ENCODE data around the gene PIP4P1.
"Not testable (repeated sequence)": the region's sequence is repeated elsewhere in the genome, so short reads cannot be mapped to it uniquely, and the experiment has no call there.

PIP4P1 gene

DNA sequence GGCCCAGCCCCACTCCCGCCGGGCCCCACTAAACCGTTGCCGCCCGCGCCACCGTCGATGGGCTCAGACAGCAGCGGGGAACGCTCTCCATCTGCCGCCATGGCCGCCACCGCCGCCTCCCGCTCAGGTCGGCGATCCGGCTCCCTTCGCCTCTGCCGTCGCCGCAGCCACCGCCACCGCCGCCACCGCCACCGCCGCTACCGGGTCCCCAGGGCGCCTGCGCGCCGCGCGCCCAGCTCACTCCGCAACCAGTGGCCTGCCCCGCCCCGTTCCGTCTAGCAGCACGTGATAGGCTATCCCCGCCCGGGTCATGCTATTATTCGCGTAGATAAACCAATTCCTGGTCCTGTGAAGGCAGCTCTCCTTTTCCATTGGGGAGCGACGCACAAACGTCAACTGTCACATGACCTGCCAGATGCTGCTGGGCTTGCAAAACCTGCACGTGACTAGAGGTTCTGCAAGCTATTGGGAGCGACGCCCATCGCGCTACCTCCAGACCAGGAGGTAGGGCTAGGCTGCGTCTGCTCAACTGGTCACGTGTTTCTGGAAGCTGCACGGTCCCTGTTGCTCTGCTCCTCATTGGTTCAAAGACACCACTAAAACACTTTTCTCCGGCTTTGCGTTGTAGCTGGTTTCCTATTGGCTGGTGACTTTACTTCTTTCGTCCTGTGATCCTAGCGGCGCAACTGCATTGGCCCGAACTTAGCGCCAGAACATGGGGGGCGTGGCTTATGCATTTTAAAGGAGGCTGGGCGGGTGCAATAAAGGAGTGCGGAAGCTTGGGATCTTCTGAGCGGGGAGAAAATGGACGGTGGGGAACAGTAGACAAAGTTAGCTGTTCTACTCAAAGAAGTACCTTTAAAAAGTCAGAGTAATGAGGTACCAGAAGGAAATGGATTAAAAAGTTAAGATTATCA, at the start of gene PIP4P1:
TSS of gene PIP4P1 (minus strand) at position 210 of the 917 bp plus-strand sequence. CDS start at position 101, 109 bp downstream.
- peak; percentile 98 for FAIRE-seq

DNA sequence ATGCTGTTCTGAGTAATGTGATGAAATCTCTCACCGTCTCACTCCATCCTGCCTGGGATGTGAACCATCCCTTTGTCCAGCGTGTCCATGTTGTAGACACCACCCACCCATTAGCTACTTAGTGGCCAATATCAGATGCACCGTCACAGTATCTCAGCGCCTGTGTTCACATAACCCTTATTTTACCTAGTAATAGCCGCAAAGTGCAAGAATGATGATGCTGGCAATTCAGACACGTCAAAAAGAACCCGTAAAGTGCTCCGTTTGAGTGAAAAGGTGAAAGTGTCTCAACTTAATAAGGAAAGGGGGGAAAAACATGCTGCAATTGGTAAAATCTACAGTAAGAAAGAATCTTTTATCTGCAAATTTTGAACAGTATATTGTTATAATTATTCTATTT, 47.1 kb upstream of the PIP4P1 start:
- no peak for FAIRE-seq

DNA sequence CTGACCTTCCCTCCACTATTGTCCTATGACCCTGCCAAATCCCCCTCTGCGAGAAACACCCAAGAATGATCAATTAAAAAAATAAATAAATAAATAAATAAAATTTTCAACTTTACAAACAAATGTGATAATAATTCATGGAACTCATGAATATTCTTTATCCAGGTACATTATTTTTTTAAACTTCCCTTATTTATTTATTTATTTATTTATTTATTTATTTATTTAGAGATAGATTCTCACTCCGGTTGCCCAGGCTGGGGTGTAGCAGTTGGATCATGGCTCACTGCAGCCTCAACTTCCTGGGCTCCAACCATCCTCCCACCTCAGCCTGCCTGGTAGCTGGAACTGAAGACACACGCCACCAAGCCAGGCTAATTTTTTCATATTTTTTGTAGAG, 46.3 kb upstream of the PIP4P1 start:
- not testable (repeated sequence) for FAIRE-seq

GRCh38 chr14:20506752-20507151, 45.5 kb upstream of the PIP4P1 start:
- FAIRE-seq, result not testable (repeated sequence)

GRCh38 chr14:20506276-20506675, 45.0 kb upstream of the PIP4P1 start:
- FAIRE-seq, result not testable (repeated sequence)

DNA sequence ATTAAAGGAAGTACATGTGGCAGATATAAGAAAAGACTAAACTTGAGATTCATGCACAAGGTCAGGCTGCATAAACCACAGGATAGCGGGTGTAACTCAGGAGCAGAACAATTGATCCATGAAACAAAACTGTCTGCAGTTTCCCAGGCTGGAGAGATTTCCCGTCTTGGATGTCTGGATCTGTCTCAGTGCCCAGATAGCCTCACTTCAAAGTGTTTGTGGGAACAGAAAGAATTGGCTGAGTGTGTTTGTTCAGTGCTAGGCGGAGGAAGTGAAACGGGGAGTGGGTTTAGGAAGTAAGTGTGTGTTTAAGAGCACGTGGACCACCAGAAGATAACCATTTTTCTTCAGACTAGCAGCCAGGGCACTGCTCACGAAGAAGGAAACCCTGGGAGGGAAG, 42.7 kb upstream of the PIP4P1 start:
- FAIRE-seq, result no peak

- FAIRE-seq, result no peak
Observed at GRCh38 chr14:20501346-20501745, 40.1 kb upstream of the PIP4P1 start.

DNA sequence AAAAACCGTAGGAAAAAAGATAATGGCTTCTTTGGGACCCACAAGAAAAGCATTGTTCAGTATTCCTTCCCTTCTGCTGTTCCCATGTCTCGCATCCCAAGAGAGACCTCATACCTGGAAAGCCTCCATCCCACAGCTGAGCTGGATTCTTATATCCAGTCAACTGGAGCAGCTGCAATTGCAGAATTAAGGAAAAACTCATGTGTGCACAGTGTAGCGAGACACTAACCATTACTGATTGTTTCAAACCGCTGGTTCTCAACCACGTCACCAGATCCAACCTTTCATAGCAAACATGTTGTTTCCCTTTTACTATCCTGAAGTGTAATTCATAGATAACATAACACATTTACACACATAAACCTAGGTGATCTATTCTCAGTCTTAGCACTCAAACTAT, 38.6 kb upstream of the PIP4P1 start:
- no peak for FAIRE-seq

- FAIRE-seq, result no peak
Observed at GRCh38 chr14:20499108-20499507, 37.9 kb upstream of the PIP4P1 start.

DNA sequence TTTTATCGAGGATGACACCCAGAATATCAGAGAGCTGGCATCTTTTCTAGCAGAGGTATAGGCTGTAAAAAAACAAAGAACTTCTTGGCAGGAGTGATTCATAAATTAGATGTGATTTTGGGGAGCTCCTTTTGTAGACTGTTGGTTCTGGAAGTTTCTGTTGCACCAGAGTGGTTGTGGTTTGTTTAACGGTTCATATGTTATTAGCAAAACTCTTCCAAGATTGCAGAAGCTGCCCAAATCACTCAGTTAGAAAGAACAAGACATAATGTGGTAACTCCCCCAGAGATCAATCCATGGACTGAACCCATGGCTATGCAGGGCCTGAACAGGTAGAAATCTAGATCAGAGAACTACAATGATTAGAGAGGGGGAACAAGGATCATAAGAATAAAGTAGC, 37.4 kb upstream of the PIP4P1 start:
- FAIRE-seq, result no peak

DNA sequence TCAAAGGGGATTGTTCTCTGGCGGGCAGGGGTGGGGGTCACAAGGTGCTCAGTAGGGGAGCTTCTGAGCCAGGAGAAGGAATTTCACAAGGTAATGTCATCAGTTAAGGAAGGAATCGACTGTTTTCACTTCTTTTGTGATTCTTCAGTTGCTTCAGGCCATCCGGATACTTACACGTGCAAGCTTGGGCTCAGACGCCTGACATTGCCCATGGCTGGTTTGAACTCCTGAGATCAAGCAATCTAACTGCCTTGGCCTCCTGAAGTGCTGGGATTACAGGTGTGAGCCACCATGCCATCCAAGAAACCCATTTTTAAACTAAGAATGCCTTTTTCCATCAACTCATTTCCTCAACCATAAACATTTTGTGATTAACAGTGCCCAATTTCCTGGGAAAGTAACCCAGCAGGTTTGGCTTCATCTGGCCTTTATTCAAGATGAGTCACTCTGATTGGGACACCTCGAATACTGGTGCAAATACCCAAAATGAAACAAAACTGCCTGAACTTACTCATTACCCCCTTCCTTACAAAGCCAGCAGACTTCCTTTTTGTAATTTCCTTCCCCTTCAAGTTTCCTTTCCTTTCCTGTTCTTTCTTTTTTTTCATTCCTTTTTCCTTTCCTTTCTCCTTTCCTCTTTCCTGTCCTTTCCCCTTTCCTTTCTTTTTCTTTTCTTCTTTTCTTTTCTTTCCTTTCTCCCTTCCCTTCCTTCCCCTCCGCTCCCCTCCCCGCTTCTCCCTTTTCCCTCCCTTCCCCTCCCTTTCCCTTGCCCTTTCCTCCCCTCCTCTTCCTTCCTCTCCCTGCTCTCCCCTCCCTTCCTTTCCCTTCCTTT, 33.9 kb upstream of the PIP4P1 start:
- FAIRE-seq, result no peak

DNA sequence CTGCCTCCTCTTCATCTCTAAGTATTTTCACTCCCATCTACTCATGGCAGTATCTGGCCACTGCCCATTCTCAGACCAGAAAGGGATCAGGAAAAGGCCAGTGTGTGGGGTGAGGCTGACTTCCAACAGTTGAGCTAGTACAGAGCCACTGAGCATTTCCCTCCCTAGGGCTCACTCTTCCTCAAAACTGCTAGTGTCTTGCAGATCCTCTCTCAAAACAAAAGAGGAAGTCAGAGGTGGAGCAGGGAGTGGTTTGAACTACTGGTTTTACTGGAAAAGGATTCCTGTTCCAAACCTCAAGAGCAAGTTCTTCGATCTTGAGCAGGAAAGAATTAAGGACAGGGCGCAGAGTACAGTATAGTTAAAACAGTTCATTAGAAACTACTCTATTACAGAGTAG, 32.4 kb upstream of the PIP4P1 start:
- FAIRE-seq, result no peak

DNA sequence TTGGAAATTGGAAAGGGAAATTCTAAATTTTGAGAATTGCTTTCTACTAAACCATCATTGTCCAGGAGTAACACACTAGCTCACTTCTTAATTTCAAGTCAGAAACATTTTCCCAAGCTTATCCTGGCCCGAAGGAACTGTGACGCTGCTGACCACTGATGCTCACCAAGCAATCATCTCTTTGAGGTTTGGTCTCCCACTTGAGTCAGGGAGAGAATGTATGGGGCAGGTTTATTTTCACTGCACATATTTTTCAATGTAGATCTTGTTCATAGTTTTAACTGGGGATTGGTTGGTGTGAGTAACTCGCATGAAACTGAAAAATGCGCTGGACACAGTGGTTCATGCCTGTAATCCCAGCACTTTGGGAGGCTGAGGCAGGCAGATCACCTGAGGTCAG, 31.3 kb upstream of the PIP4P1 start:
- FAIRE-seq, result no peak

DNA sequence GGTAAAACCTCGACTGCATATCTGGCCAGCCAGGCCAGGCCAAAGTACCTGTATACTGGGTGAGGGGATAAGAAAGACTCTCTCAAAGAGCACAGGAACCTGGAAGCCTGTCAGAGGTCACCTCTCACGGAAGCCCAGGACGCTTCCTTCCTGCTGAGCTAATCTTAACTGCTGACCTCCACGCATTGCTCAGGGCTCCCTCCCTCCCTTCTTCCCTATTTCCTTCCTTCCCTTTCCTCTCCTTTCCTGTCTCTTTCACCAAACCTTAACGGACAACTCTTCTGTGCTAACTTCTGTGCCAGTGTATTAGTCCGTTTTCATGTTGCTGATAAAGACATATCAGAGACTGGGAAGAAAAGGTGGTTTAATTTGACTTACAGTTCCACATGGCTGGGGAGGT, 29.3 kb upstream of the PIP4P1 start:
- no peak for FAIRE-seq

DNA sequence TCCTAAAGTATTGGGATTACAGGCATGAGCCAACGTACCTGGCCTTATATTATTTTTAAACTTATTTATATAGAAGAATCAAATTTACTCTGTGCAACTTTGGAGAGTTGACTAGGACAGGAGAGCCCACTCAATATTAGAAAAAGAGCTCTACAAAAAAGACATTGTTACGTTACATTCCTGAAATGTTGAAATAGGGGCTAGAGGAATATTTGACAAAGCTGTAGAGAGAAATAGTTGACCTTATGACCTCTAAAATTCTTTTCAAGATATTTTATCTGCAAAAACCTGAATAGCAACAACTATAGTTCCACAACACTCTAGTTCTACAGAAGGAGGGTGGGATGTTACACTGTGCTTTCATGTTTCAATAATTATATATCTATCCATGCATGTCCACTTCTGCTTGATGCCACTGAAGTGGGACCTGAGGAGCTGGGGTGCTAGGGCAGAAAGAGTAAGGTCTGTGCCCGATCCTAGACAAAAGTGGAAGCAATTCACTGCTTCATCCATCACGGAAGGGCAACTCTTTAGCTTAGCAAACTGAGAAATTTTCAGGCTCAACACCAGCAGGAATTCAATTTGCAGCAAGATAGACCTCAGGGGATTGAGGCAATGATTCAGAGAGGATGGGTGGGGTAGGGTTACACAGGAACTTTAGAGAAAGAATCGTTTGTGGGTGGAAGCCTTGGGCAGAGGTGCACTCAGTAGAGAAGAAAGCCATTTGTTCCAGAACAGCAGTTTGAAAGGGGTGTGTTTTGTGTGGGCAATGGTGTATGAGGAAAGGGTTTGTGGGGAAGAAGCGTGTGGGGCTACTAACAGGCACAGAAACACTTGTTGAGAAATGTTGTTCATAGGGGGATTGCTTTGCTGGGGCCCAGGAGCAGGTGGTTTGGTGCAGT, 28.1 kb upstream of the PIP4P1 start:
- FAIRE-seq, result no peak

DNA sequence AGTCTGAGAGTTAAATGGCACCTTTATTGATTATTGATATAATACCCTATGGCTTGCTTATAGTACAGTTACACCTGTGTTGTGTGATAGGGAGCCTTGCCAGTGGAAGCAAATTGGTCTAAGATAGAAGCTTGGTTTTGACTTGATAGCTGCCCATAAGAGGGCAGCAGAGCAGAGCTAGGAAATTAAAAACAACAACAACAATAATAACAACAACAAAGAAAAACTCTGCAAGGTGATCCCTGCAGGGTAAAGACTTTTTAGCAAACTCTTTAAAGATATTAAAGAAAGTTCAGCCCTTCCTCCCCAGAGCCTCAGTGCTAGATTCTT, 26.1 kb upstream of the PIP4P1 start:
- no peak for FAIRE-seq

GRCh38 chr14:20486684-20487395, 25.6 kb upstream of the PIP4P1 start:
- FAIRE-seq, result no peak

- no peak for FAIRE-seq
Observed at GRCh38 chr14:20485900-20486299, 24.7 kb upstream of the PIP4P1 start.

- FAIRE-seq, result no peak
Observed at GRCh38 chr14:20482382-20482781, 21.1 kb upstream of the PIP4P1 start.

DNA sequence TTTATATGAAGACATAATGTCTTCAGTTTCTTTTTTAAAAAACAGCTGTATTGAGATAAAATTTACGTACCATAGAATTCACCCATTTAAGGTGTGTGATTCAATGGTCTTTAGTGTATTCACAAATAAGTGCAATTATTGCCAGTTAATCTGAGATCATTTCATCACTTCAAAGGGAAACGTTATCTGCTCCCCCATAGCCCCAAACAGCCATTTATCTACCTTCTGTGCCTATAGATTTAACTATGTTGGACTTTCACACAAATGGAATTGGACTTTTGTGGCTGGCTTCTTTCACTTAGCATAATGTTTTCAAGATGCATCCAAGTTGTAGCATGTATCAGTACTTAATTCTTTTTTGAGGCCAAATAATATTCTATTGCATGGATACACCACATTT, 17.7 kb upstream of the PIP4P1 start:
- no peak for FAIRE-seq

GRCh38 chr14:20477211-20477876, 16.1 kb upstream of the PIP4P1 start:
- FAIRE-seq, result no peak

DNA sequence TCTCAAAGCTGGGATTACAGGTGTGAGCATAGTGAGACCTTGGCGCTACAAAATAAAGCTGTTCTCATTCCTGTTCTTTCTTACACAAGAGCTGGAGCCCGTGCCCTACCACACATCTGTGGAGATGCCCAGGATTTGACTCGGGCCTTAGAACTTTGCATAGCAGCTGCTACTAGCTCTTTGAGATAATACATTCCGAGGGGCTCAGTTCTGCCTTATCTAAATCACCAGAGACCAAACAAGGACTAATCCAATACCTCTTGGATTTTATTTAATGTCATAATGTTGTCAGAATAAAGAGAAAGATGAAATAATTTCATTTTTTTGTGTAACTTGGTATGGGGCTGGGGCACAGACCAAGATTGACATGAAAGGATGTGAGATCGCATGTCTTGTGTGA, 15.5 kb upstream of the PIP4P1 start:
- no peak for FAIRE-seq

Measured in TTC549 (cell line).